HepG2 (cell line): Measurements from ENCODE around the gene MAP2K5. TPM values are rescaled to one million over a fixed set of nuclear protein-coding genes. Genes with fewer than 3 reads are reported as not detected.

Source experiments
- DMAP1 ChIP-seq: IDR thresholded peaks from 2 replicates; pipeline ENCODE4 v1.6.1; 2016
- ELF1 ChIP-seq: sonication (generic); formaldehyde crosslinking; IDR thresholded peaks from 2 replicates; pipeline ENCODE4 v1.4.0; 2020; ENCODE audit warnings: missing genetic modification reagents
- GABPB1 ChIP-seq: IDR thresholded peaks from 2 replicates; pipeline ENCODE4 v1.6.1; 2016; ENCODE audit warnings: mild to moderate bottlenecking, missing genetic modification reagents, moderate library complexity, missing compliant biosample characterization
- MIXL1 ChIP-seq: IDR thresholded peaks from 2 replicates; pipeline ENCODE4 v1.6.1; 2016
- NFRKB ChIP-seq: fragments of 450-650 bp; IDR thresholded peaks from 2 replicates; pipeline ENCODE4 v1.6.1; 2017
- POLR2A ChIP-seq, 2 experiments: IDR thresholded peaks; 2 replicates each; pipeline ENCODE4 v1.6.1; 2011; ENCODE audit warnings: low read depth in 2 of 2, low read length in 2 of 2, mild to moderate bottlenecking in 1 of 2, moderate library complexity in 1 of 2; ENCODE audit not compliant: insufficient read depth in 1 of 2
- SNAI1 ChIP-seq: sonication (generic); formaldehyde crosslinking; IDR thresholded peaks from 2 replicates; pipeline ENCODE4 v1.5.0; 2020; ENCODE audit warnings: mild to moderate bottlenecking, missing genetic modification reagents, borderline replicate concordance
- SOX13 ChIP-seq, 3 experiments: fragments of 450-650 bp in 1 of 3; sonication (generic) in 1 of 3; formaldehyde crosslinking in 1 of 3; IDR thresholded peaks in 2 of 3; conservative IDR thresholded peaks in 1 of 3; 2 replicates each; pipeline versions ENCODE4 v1.5.0 to v1.6.1; 2016 to 2020; ENCODE audit warnings: antibody characterized with exemption in 1 of 3, mild to moderate bottlenecking in 1 of 3, missing compliant biosample characterization in 1 of 3, missing genetic modification reagents in 1 of 3, moderate library complexity in 1 of 3
- TSC22D2 ChIP-seq: sonication (generic); formaldehyde crosslinking; IDR thresholded peaks from 2 replicates; pipeline ENCODE4 v1.5.1; 2020; ENCODE audit warnings: missing genetic modification reagents, mild to moderate bottlenecking, borderline replicate concordance
- ZC3H4 ChIP-seq: sonication (generic); formaldehyde crosslinking; IDR thresholded peaks from 2 replicates; pipeline ENCODE4 v1.4.0; 2020; ENCODE audit warnings: missing genetic modification reagents, borderline replicate concordance
- polyA plus RNA-seq, 8 experiments: library from polyadenylated mRNA; depleted of rRNA in 3 of 8; stranded (reverse) in 7 of 8; unstranded in 1 of 8; fragments of >200 nt; fragmentation: Illumina TruSeq in 4 of 8; extraction: Trizol in 4 of 8; gene quantifications; 2 replicates each; pipeline versions ENCODE4 v1.2.1 to v1.2.3, GENCODE V29; 2011 to 2016; ENCODE audit warnings: low read depth in 4 of 8, missing spikeins in 1 of 8, mixed read lengths in 1 of 8; ENCODE audit not compliant: insufficient read depth in 1 of 8
- total RNA-seq, 5 experiments: library from RNA; depleted of rRNA; stranded (reverse); fragments of >200 nt; fragmentation: Illumina TruSeq; extraction: Trizol; gene quantifications; 2 replicates each; pipeline ENCODE4 v1.2.3, GENCODE V29; 2016; ENCODE audit warnings: low read depth in 1 of 5
- TF ChIP-seq, protein P1 (sequence below), 2 experiments: sonication (generic) in 1 of 2; formaldehyde crosslinking in 1 of 2; IDR thresholded peaks; 2 replicates each; pipeline versions ENCODE4 v1.4.0 to v1.6.1; 2018 to 2020; ENCODE audit warnings: missing genetic modification reagents in 2 of 2, borderline replicate concordance in 1 of 2, low read depth in 1 of 2, mild to moderate bottlenecking in 1 of 2, missing biosample characterization in 1 of 2
- TF ChIP-seq, protein P2 (sequence below): IDR thresholded peaks from 2 replicates; pipeline ENCODE4 v1.6.1; 2012; ENCODE audit warnings: inconsistent platforms
- TF ChIP-seq, protein P3 (sequence below): sonication (generic); formaldehyde crosslinking; IDR thresholded peaks from 2 replicates; pipeline ENCODE4 v1.8.1; 2023; ENCODE audit warnings: mild to moderate bottlenecking, missing genetic modification reagents
- TF ChIP-seq, protein P4 (sequence below): sonication (generic); formaldehyde crosslinking; IDR thresholded peaks from 2 replicates; pipeline ENCODE4 v1.4.0; 2020; ENCODE audit warnings: missing genetic modification reagents
- TF ChIP-seq, protein P5 (sequence below): sonication (generic); formaldehyde crosslinking; IDR thresholded peaks from 2 replicates; pipeline ENCODE4 v1.4.0; 2020; ENCODE audit warnings: missing genetic modification reagents
- TF ChIP-seq, protein P6 (sequence below): sonication (generic); IDR thresholded peaks from 2 replicates; pipeline ENCODE4 v1.6.1; 2016; ENCODE audit warnings: low read depth, borderline replicate concordance
- TF ChIP-seq, protein P7 (sequence below): IDR thresholded peaks from 2 replicates; pipeline ENCODE4 v1.6.1; 2016

MAP2K5 gene
- total and polyA plus RNA-seq, 2 of the 13 experiments (the other 11 are each of a cell fraction or from before 2014, with no cell fraction given): 4.0 to 4.3 TPM

DNA sequence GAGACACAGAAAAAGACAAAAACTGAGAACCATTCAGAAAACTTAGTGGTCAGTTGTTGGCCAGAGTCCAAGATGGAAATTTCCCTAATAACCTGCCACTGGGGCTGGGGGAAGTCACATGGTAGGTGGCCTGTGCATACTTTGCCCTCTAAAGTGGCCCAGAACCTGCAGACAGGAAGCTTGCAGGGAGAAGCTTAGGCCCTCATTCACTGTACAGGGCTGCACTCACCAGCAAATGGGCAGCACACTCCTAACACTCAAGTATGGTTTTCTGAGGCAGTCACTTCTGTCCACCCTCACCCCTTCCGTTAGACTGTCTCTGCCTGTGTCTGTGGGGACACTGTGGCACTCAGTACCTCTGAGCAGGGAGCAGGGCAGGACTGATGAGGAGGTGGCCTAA, 311.9 kb downstream of the MAP2K5 start (continued):
- TF ChIP-seq SOX13 (IDR thresholded peaks at IDR 0.05): no peak
- peak in 1 of 2 experiments; percentile 35; a peak in 1 of 4 replicates for TF ChIP-seq SOX13 (CRISPR knock-in tag; conservative IDR thresholded peaks at IDR 0.05 in 1 of 2, IDR thresholded peaks at IDR 0.05 in 1 of 2)
- 0 out of 2 replicates have a peak, but pooled peaks have one; percentile 43 for TF ChIP-seq ZC3H4 (CRISPR knock-in tag)
- TF ChIP-seq, protein P1, sequence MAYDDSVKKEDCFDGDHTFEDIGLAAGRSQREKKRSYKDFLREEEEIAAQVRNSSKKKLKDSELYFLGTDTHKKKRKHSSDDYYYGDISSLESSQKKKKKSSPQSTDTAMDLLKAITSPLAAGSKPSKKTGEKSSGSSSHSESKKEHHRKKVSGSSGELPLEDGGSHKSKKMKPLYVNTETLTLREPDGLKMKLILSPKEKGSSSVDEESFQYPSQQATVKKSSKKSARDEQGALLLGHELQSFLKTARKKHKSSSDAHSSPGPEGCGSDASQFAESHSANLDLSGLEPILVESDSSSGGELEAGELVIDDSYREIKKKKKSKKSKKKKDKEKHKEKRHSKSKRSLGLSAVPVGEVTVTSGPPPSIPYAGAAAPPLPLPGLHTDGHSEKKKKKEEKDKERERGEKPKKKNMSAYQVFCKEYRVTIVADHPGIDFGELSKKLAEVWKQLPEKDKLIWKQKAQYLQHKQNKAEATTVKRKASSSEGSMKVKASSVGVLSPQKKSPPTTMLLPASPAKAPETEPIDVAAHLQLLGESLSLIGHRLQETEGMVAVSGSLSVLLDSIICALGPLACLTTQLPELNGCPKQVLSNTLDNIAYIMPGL (CRISPR knock-in tag; IDR thresholded peaks at IDR 0.05; ENCODE audit: borderline replicate concordance in 1 of 2, low read depth in 1 of 2): 0 out of 4 replicates have a peak, but pooled peaks of 1 of the 2 experiments have one; percentile 27
- TF ChIP-seq MIXL1 (CRISPR knock-in tag): 0 out of 2 replicates have a peak, but pooled peaks have one; percentile 56
- no peak for TF ChIP-seq NFRKB
- TF ChIP-seq GABPB1: peak; percentile 38; the same call in 1 of the 2 replicates
- TF ChIP-seq, protein P2, sequence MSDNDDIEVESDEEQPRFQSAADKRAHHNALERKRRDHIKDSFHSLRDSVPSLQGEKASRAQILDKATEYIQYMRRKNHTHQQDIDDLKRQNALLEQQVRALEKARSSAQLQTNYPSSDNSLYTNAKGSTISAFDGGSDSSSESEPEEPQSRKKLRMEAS: peak; percentile 53
- TF ChIP-seq, protein P3, sequence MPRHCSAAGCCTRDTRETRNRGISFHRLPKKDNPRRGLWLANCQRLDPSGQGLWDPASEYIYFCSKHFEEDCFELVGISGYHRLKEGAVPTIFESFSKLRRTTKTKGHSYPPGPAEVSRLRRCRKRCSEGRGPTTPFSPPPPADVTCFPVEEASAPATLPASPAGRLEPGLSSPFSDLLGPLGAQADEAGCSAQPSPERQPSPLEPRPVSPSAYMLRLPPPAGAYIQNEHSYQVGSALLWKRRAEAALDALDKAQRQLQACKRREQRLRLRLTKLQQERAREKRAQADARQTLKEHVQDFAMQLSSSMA (CRISPR knock-in tag): 0 out of 2 replicates have a peak, but pooled peaks have one; percentile 22
- peak; percentile 45; the same call in 1 of the 2 replicates for TF ChIP-seq ELF1 (CRISPR knock-in tag)
- TF ChIP-seq DMAP1 (CRISPR knock-in tag): peak; percentile 52; the same call in 1 of the 2 replicates
- TF ChIP-seq, protein P4, sequence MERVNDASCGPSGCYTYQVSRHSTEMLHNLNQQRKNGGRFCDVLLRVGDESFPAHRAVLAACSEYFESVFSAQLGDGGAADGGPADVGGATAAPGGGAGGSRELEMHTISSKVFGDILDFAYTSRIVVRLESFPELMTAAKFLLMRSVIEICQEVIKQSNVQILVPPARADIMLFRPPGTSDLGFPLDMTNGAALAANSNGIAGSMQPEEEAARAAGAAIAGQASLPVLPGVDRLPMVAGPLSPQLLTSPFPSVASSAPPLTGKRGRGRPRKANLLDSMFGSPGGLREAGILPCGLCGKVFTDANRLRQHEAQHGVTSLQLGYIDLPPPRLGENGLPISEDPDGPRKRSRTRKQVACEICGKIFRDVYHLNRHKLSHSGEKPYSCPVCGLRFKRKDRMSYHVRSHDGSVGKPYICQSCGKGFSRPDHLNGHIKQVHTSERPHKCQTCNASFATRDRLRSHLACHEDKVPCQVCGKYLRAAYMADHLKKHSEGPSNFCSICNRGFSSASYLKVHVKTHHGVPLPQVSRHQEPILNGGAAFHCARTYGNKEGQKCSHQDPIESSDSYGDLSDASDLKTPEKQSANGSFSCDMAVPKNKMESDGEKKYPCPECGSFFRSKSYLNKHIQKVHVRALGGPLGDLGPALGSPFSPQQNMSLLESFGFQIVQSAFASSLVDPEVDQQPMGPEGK (CRISPR knock-in tag): peak; percentile 54
- TF ChIP-seq, protein P5, sequence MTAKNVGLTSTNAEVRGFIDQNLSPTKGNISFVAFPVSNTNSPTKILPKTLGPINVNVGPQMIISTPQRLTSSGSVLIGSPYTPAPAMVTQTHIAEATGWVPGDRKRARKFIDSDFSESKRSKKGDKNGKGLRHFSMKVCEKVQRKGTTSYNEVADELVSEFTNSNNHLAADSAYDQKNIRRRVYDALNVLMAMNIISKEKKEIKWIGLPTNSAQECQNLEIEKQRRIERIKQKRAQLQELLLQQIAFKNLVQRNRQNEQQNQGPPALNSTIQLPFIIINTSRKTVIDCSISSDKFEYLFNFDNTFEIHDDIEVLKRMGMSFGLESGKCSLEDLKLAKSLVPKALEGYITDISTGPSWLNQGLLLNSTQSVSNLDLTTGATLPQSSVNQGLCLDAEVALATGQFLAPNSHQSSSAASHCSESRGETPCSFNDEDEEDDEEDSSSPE: 0 out of 2 replicates have a peak, but pooled peaks have one; percentile 33
- peak; percentile 46 to 71; a peak in 3 of 4 replicates for TF ChIP-seq POLR2A (IDR thresholded peaks at IDR 0.05; ENCODE audit: insufficient read depth in 1 of 2, low read depth in 2 of 2, low read length in 2 of 2)
- 0 out of 2 replicates have a peak, but pooled peaks have one; percentile 33 for TF ChIP-seq TSC22D2
- no peak for TF ChIP-seq SNAI1 (CRISPR knock-in tag)
- TF ChIP-seq, protein P6, sequence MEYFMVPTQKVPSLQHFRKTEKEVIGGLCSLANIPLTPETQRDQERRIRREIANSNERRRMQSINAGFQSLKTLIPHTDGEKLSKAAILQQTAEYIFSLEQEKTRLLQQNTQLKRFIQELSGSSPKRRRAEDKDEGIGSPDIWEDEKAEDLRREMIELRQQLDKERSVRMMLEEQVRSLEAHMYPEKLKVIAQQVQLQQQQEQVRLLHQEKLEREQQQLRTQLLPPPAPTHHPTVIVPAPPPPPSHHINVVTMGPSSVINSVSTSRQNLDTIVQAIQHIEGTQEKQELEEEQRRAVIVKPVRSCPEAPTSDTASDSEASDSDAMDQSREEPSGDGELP: peak; percentile 28; the same call in 1 of the 2 replicates
- TF ChIP-seq, protein P7, sequence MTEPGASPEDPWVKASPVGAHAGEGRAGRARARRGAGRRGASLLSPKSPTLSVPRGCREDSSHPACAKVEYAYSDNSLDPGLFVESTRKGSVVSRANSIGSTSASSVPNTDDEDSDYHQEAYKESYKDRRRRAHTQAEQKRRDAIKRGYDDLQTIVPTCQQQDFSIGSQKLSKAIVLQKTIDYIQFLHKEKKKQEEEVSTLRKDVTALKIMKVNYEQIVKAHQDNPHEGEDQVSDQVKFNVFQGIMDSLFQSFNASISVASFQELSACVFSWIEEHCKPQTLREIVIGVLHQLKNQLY (CRISPR knock-in tag): peak; percentile 43; the same call in 1 of the 2 replicates
